ENCODE results near the gene SLC6A12. TPM values are rescaled to one million over a fixed set of nuclear protein-coding genes. Genes with fewer than 3 reads are reported as not detected.
A peak's percentile ranks its signal among the peaks of the same experiment; 100 is the strongest.

SLC6A12 gene
- total RNA-seq, 1 experiment from 2014 or later, result not detected

DNA sequence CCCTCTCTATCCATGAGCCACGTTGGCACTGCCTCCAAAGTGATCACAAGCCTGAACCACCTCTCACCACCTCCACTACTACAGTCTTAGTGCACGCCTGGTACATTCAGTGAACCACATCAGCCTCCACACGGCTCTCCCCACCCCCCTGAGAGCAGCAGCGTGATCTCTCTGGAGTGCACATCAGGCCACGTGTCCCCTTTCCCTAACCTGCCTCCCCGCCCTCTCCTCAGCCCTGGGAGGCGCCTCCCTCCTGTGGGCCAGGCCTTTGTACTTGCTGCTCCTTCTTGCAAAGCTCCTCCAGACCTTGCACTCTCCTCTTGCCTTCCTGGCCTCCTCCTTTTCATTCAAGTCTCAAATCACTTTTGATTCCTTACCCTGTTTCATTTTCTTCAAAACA, 49.8 kb downstream of the SLC6A12 start:
- peak; percentile 7 for DNase-seq (ENCODE audit: low spot score)

GRCh38 chr12:163406-163986, 50.5 kb downstream of the SLC6A12 start:
- no peak for DNase-seq (ENCODE audit: low spot score)

- DNase-seq (ENCODE audit: low spot score), result no peak
Observed at GRCh38 chr12:162467-163307, 51.3 kb downstream of the SLC6A12 start.

DNA sequence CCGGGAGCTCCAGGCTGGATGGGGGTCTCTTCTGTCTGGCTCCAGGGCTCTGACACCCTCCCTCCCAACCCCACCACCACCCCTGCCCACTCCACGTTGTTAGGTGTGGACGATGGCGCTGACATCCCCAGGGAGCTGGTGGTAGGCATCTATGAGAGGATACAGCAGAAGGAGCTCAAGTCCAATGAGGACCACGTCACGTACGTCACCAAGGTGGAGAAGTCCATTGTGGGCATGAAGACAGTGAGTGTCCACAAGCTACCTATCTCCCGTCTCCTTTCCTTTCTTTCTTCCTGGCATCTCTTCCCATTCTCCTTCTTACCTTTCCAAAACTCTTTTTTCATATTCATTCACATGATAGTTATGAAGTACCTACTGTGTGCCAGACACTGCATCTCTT, 52.1 kb downstream of the SLC6A12 start:
- no peak for DNase-seq (ENCODE audit: low spot score)

DNA sequence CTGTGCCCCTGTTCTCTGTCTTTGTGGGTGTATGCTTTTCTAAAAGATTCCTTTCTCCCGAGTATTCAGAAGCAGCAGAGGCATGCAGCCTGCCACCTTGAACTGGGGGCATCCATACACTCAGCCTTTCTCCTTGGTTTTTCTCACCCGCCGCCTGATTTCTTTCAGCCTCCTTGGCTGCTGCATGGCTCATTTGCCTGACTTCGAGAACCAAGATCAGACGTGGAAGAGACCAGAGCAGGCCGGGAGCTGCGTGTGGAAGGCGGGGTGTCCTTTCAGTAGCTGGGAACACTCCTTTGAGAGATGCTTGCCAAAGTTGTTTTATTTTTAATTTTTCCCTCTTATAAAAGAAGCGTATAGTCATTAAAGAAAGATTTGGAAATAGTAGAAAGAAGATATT, 53.1 kb downstream of the SLC6A12 start:
- no peak for DNase-seq (ENCODE audit: low spot score)

- DNase-seq (ENCODE audit: low spot score), result no peak
Observed at GRCh38 chr12:159156-159782, 54.7 kb downstream of the SLC6A12 start.

GRCh38 chr12:157644-158043, 56.3 kb downstream of the SLC6A12 start:
- no peak for DNase-seq (ENCODE audit: low spot score)

DNA sequence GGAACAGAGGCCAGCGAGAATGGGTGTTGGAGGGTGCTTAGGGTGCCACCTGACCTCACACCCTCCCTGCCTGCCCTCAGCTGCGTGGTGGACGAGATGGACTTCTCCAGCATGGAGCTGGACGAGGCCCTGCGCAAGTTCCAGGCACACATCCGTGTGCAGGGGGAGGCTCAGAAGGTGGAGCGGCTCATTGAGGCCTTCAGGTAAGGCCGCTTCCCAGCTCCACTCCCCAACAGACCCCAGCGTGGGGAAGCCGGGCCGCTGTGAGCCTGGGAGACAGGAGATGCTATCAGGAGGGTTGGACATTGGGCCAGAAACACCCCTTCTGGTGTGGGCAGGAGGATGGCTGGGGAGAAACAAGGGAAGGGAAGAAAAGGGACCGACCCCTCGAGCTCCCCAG, 57.0 kb downstream of the SLC6A12 start:
- DNase-seq (ENCODE audit: low spot score), result no peak

- DNase-seq (ENCODE audit: low spot score), result no peak
Observed at GRCh38 chr12:155646-156045, 58.3 kb downstream of the SLC6A12 start.

GRCh38 chr12:155006-155405, 59.0 kb downstream of the SLC6A12 start:
- no peak for DNase-seq (ENCODE audit: low spot score)

- no peak for DNase-seq (ENCODE audit: low spot score)
Observed at GRCh38 chr12:154058-154457, 59.9 kb downstream of the SLC6A12 start.

DNA sequence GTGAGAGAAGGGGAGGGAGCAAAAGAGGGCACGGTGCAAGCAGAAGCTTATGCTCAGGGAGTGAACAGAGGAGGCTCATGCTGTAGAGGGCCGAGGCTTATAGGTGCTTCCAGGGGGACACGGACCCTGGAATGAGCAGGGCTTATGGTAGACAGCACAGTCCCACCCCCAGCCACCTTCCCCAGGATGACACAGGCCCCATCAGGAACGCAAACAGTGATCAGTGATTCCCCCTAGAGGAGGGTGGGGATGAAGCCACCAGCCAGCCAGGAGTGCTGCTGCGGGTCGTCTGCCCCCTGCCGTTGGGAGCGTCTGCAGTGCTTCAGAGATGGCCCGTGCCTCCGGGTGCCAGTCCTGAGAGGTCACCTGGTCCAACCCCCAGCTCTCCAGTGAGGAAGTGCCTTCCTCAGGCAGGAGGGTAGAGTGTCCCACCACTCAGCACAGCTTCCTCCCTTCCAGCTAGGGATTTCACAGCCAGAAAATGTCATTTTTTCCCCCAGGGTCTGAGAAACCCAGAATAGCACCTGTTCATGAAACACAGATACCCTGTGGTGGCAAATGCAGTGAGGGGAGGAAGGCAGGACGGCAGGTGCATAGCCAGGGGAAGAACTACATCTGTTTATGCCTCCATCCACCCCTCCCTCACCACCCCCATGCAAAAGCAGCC, 60.7 kb downstream of the SLC6A12 start:
- peak; percentile 72 for DNase-seq (ENCODE audit: low spot score)

DNA sequence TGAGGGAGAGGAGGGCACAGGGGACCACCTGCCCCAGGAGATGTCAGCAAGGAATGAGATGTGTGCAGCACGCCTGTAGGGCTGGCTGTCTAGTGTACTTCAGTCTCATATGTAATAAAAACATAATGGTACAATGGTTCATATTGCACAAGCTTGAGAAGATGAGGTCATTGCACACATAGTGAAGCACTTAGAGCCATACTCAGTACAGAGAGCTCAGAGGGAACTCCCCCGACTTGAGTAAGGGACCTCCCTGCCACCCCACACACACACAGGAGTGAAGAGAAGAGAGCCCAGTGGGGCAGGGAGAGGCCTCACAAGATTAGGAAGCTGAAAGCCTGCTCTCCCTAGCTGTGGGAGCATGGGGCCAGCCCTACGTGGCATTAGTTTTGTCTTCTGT, 61.5 kb downstream of the SLC6A12 start:
- DNase-seq (ENCODE audit: low spot score), result no peak

- DNase-seq (ENCODE audit: low spot score), result no peak
Observed at GRCh38 chr12:151579-151978, 62.4 kb downstream of the SLC6A12 start.

DNA sequence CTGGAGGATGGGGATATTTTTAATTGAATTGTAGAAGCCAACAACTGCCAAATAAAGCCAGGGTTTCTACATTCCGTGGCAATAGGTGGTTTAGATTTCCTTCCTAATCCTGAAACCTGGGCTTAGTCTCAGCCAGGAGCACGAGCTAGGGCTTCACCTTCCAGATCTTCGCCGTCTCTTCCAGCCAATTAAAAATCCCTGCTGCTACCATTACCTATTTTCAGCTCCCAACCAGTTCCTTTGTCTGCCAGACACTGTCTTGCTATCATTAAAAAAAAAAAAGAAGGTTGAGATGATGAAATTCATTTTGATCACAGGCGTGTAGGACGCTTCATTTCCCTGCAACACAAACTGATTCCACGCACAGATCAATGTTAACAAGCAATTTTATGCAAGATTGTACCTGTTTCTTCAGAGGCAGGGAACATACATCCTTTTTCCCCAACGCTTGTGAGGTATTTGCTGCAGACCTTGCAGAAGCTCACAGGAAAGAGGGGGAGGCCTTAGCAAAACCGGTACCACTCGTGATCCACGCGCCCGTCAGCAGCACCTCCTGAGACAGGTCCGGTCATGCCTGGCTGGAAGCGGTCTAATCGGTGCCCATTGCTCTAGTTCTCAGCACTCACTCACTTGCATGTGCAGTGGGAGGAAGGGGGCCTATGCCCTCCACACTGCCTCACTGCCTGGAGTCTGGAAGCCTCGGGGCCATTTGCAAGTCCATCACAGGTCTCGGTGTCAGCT, 65.1 kb downstream of the SLC6A12 start:
- no peak for DNase-seq (ENCODE audit: low spot score)

DNA sequence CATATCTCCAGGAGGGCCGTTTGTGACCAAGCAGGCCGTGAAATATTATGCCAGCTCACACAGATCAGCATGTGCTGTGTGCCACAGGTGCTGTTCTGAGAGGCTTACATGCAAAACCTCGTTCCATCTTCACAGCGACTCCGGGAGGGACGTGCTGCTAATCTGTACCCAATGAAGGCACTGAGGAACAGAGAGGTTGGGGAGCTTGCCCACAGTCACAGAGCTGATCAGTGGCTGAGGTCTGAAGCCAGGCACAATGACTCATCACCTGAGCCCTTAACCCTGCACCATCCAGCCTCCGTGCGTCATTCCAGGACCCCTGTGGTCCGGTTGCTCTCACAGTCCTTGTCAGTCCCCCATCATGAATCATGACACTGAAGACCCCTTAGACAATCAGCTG, 66.7 kb downstream of the SLC6A12 start:
- DNase-seq (ENCODE audit: low spot score), result no peak

DNA sequence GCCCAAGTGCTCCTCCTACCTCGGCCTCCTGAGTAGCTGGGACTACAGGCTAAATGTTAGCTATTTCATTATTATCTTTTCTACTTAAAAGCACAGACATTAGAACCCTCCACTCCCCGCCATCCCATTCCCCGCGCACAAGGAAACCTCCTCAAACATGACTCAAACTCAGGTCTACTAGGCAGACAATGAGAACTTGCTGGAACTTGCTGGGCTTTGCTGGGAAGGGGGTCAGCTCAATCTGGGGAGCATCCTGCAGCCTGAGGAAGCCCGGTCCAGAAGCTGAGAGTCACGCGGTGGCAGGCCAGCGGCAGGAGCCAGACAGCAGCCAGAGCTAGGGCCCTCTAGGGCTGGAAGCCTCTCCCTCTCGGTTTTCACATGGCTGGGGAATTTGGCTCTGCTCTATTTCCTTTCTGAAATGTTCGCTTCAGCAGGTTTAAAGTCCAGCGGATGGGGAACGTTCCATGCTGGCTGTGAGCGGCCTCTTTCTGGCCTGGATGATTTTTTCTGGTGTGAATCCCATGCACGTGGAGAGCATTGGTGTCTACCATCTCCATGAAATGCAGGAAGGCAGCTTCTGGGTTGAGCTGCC, 68.5 kb downstream of the SLC6A12 start:
- no peak for DNase-seq (ENCODE audit: low spot score)

DNA sequence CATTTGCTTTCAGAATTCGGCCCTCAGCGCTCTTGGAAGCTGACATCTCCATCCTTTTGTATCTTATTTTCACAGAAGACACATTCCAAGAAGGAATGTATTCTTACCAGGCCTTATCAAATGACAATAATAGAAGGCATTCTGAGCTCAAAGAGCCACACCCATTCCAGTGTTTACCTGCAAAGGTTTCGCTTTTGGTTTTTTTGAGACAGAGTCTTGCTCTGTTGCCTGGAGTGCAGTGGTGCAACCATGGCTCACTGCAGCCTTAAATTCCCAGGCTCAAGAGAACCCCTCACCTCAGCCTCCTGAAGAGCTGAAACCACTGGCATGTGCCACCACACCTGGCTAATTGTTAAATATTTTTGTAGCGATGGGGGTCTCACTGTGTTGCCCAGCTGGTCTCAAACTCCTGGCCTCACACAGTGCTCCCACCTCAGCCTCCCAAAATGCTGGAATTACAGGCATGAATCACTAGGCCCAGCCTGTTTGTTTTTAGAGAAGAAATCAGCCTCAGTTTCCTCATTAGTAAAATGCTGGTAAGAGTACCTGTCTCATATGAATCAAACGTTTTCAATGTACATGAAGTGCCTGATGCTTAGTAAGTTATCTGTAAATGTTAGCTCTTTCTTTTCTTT, 69.2 kb downstream of the SLC6A12 start:
- no peak for DNase-seq (ENCODE audit: low spot score)

DNA sequence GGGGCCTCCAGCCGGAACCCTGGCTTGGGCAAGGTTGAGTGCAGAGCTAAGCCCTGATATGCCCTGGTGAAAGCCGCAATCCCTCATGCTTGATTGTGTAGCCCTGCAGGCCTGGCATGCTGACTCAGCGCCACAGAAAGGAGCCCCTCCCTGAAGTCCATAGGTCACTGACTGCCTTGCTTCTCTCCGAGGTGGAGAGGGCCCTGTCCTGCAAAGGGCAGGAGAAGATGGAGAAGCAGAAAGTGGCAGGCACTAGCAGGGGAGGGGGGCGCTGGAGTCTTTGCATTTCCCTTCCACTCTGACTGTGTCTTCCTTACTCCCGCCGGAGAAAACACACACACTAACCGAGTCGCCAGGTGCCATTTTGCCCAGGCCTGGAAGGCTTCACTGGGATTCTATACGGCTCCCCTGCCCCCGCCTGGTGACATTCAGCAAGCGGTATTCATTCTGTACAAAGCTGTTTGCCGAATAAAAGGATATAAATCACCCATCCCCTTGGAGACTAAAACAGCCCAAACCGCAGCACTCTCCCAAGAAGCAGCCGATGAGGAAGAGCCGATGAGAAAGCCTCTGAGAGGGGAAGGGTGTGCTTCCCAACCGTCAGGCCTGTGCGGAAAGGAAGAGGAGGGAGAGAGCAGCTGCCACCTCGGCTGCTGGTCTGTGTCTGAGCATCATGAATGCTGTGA, 69.8 kb downstream of the SLC6A12 start:
- peak; percentile 8 for DNase-seq (ENCODE audit: low spot score)

- DNase-seq (ENCODE audit: low spot score), result no peak
Observed at GRCh38 chr12:140162-140561, 73.8 kb downstream of the SLC6A12 start.

Measured in HT-29 (cell line).